ENCODE results near the gene FTSJ1. TPM values are rescaled to one million over a fixed set of nuclear protein-coding genes. Genes with fewer than 3 reads are reported as not detected.
A peak's percentile ranks its signal among the peaks of the same experiment; 100 is the strongest.

Gene FTSJ1
- total and polyA plus RNA-seq, 4 donors: 13.3 to 21.8 (median 17.0) TPM

DNA sequence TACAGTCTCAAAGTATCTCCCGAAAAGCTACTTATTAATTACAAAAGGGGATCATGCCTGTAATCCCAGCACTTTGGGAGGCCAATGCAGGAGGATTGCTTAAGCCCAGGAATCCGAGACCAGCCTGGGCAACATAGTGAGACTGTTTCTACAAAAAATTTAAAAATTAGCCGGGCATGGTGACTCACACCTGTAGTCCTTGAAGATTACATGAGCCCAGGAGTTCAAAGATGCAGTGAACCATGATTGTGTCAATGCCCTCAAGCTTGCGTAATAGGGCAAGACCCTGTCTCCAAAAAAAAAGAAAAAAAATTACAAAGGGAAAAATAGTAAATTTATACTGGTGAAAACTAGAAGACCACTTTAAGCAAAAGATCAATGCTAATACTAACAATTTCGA, 29.5 kb downstream of the FTSJ1 start (continued):
- peak; percentile 53 to 68 for TF ChIP-seq RXRA (IDR thresholded peaks at IDR 0.05)
- TF ChIP-seq FOXA1 (IDR thresholded peaks at IDR 0.05): no peak
- TF ChIP-seq JUND (IDR thresholded peaks at IDR 0.05): peak; percentile 22 to 80
- no peak for TF ChIP-seq YY1 (IDR thresholded peaks at IDR 0.05)
- no peak for TF ChIP-seq RAD21 (IDR thresholded peaks at IDR 0.05)
- peak; percentile 35 to 56 for TF ChIP-seq HNF4A (conservative IDR thresholded peaks at IDR 0.05)
- TF ChIP-seq FOXA2 (IDR thresholded peaks at IDR 0.05): no peak
- no peak for TF ChIP-seq ZBTB33 (IDR thresholded peaks at IDR 0.05)
- TF ChIP-seq SP1 (IDR thresholded peaks at IDR 0.05): no peak
- TF ChIP-seq HNF4G (IDR thresholded peaks at IDR 0.05): no peak
- TF ChIP-seq, protein P1, sequence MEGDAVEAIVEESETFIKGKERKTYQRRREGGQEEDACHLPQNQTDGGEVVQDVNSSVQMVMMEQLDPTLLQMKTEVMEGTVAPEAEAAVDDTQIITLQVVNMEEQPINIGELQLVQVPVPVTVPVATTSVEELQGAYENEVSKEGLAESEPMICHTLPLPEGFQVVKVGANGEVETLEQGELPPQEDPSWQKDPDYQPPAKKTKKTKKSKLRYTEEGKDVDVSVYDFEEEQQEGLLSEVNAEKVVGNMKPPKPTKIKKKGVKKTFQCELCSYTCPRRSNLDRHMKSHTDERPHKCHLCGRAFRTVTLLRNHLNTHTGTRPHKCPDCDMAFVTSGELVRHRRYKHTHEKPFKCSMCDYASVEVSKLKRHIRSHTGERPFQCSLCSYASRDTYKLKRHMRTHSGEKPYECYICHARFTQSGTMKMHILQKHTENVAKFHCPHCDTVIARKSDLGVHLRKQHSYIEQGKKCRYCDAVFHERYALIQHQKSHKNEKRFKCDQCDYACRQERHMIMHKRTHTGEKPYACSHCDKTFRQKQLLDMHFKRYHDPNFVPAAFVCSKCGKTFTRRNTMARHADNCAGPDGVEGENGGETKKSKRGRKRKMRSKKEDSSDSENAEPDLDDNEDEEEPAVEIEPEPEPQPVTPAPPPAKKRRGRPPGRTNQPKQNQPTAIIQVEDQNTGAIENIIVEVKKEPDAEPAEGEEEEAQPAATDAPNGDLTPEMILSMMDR (IDR thresholded peaks at IDR 0.05; ENCODE audit: low read depth, low read length, missing input control): no peak

DNA sequence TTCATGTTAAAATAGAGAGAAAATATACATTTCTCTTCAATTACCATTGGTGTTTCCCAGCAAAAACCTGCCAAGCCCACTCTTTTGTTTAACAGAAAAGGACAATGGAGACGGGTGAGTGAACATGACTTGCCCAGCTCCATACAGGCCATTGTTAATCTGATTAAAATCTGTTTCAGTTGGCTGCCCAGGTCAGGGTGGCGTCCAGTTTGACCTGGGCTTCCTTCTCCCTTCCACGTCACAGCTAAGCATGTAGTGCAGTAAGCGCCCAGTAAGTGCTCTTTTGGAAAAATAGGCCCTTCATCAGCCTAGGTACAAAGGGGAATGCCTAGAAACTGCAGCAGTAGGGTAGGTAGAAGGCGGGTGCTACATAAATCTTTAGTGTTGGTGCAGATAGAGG, 31.2 kb downstream of the FTSJ1 start:
- H3K4me1 ChIP-seq (ENCODE audit: control insufficient read depth in 4 of 4, insufficient read depth in 4 of 4, low read length in 3 of 4): peaks cover 0 to 14% (median 3%) of the 10 kb centered on the region in 4 donors
- no peaks in the 10 kb centered on the region for H3K9me3 ChIP-seq (ENCODE audit: control insufficient read depth in 4 of 4, low read length in 3 of 4)
- no peak overlapping the region for H3K4me3 ChIP-seq (ENCODE audit: low read depth in 1 of 3, low read length in 3 of 3)
- no peak for DNase-seq (ENCODE audit: low spot score)
- H3K9ac ChIP-seq (ENCODE audit: low read depth in 1 of 2, low read length in 2 of 2): no peak overlapping the region
- no peaks in the 10 kb centered on the region for H3K27me3 ChIP-seq (ENCODE audit: control insufficient read depth in 4 of 4, insufficient read depth in 4 of 4, low read length in 3 of 4)
- no peak overlapping the region for H3K27ac ChIP-seq (ENCODE audit: low read depth in 1 of 2, low read length in 2 of 2)
- H3K36me3 ChIP-seq (ENCODE audit: control insufficient read depth in 4 of 4, insufficient read depth in 3 of 4, low read depth in 1 of 4, low read length in 3 of 4): no peaks in the 10 kb centered on the region
- TF ChIP-seq, protein P1 (IDR thresholded peaks at IDR 0.05; ENCODE audit: low read depth, low read length, missing input control): no peak
- no peak for TF ChIP-seq HNF4G (IDR thresholded peaks at IDR 0.05)
- no peak for TF ChIP-seq ZBTB33 (IDR thresholded peaks at IDR 0.05)
- no peak for TF ChIP-seq FOXA2 (IDR thresholded peaks at IDR 0.05)
- TF ChIP-seq YY1 (IDR thresholded peaks at IDR 0.05): no peak
- no peak for TF ChIP-seq RAD21 (IDR thresholded peaks at IDR 0.05)
- TF ChIP-seq EGR1 (IDR thresholded peaks at IDR 0.05; ENCODE audit: low read depth in 2 of 2): no peak
- TF ChIP-seq, protein P2, sequence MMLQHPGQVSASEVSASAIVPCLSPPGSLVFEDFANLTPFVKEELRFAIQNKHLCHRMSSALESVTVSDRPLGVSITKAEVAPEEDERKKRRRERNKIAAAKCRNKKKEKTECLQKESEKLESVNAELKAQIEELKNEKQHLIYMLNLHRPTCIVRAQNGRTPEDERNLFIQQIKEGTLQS (IDR thresholded peaks at IDR 0.05): no peak
- TF ChIP-seq FOXA1 (IDR thresholded peaks at IDR 0.05): no peak
- no peak for TF ChIP-seq HNF4A (conservative IDR thresholded peaks at IDR 0.05)
- TF ChIP-seq, protein P3, sequence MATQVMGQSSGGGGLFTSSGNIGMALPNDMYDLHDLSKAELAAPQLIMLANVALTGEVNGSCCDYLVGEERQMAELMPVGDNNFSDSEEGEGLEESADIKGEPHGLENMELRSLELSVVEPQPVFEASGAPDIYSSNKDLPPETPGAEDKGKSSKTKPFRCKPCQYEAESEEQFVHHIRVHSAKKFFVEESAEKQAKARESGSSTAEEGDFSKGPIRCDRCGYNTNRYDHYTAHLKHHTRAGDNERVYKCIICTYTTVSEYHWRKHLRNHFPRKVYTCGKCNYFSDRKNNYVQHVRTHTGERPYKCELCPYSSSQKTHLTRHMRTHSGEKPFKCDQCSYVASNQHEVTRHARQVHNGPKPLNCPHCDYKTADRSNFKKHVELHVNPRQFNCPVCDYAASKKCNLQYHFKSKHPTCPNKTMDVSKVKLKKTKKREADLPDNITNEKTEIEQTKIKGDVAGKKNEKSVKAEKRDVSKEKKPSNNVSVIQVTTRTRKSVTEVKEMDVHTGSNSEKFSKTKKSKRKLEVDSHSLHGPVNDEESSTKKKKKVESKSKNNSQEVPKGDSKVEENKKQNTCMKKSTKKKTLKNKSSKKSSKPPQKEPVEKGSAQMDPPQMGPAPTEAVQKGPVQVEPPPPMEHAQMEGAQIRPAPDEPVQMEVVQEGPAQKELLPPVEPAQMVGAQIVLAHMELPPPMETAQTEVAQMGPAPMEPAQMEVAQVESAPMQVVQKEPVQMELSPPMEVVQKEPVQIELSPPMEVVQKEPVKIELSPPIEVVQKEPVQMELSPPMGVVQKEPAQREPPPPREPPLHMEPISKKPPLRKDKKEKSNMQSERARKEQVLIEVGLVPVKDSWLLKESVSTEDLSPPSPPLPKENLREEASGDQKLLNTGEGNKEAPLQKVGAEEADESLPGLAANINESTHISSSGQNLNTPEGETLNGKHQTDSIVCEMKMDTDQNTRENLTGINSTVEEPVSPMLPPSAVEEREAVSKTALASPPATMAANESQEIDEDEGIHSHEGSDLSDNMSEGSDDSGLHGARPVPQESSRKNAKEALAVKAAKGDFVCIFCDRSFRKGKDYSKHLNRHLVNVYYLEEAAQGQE (IDR thresholded peaks at IDR 0.05): no peak
- TF ChIP-seq TAF1 (conservative IDR thresholded peaks at IDR 0.05): no peak
- TF ChIP-seq GABPA (IDR thresholded peaks at IDR 0.05 in 1 of 2, conservative IDR thresholded peaks at IDR 0.05 in 1 of 2): no peak
- WGBS: 96% methylated on average over 5 of the region's 5 CpGs

All from liver (tissue), 9 donors.